Mesendoderm (in vitro differentiated cells): ENCODE results near the gene TECRL.

Source experiments
- DNase-seq: peaks from one replicate; pipeline ENCODE4 v3.0.0; 2013
- H2AK5ac ChIP-seq: 2 replicates; pipeline ENCODE4 v1.6.1; 2013; ENCODE audit warnings: low read length, inconsistent platforms
- H2BK120ac ChIP-seq: 2 replicates; pipeline ENCODE4 v1.6.1; 2013; ENCODE audit warnings: low read depth, mild to moderate bottlenecking, low read length, moderate library complexity, mixed read lengths
- H2BK15ac ChIP-seq: replicated peaks from 2 replicates; pipeline ENCODE4 v1.6.1; 2013; ENCODE audit warnings: low read depth, mild to moderate bottlenecking, moderate library complexity
- H2BK5ac ChIP-seq: 2 replicates; pipeline ENCODE4 v1.6.1; 2013; ENCODE audit warnings: low read length, inconsistent platforms
- H3K18ac ChIP-seq: 2 replicates; pipeline ENCODE4 v1.6.1; 2013; ENCODE audit warnings: mild to moderate bottlenecking, low read length, mixed read lengths
- H3K23ac ChIP-seq: one replicate; pipeline ENCODE4 v1.6.1; 2013; ENCODE audit warnings: low read length
- H3K27ac ChIP-seq: 2 replicates; pipeline ENCODE4 v1.5.1; 2013; ENCODE audit warnings: low read depth, mild to moderate bottlenecking, inconsistent platforms, low read length, moderate library complexity
- H3K27me3 ChIP-seq: 2 replicates; pipeline ENCODE4 v1.6.1; 2013; ENCODE audit warnings: low read length, control low read depth, mild to moderate bottlenecking, inconsistent platforms; ENCODE audit not compliant: insufficient read depth, poor library complexity
- H3K36me3 ChIP-seq: 2 replicates; pipeline ENCODE4 v1.6.1; 2013; ENCODE audit warnings: low read length, inconsistent platforms; ENCODE audit not compliant: control insufficient read depth, insufficient read depth
- H3K4ac ChIP-seq: one replicate; pipeline ENCODE4 v1.6.1; 2013; ENCODE audit warnings: low read depth, mild to moderate bottlenecking, low read length, moderate library complexity
- H3K4me1 ChIP-seq: 2 replicates; pipeline ENCODE4 v1.6.1; 2013; ENCODE audit warnings: low read depth, low read length, inconsistent platforms; ENCODE audit not compliant: control insufficient read depth
- H3K4me2 ChIP-seq: 2 replicates; pipeline ENCODE4 v1.6.1; 2013; ENCODE audit warnings: low read length
- H3K4me3 ChIP-seq: 2 replicates; pipeline ENCODE4 v1.5.1; 2013; ENCODE audit warnings: mild to moderate bottlenecking, low read length
- H3K56ac ChIP-seq: one replicate; pipeline ENCODE4 v1.6.1; 2013; ENCODE audit warnings: low read length
- H3K79me1 ChIP-seq: 2 replicates; pipeline ENCODE4 v1.6.1; 2013; ENCODE audit warnings: low read length, inconsistent platforms
- H3K79me2 ChIP-seq: 2 replicates; pipeline ENCODE4 v1.6.1; 2013; ENCODE audit warnings: mild to moderate bottlenecking, low read length; ENCODE audit not compliant: control insufficient read depth, insufficient read depth
- H3K9ac ChIP-seq: 2 replicates; pipeline ENCODE4 v1.6.1; 2013; ENCODE audit warnings: low read length, inconsistent platforms
- H4K5ac ChIP-seq: one replicate; pipeline ENCODE4 v1.6.1; 2013; ENCODE audit warnings: low read length
- H4K8ac ChIP-seq: one replicate; pipeline ENCODE4 v1.6.1; 2013; ENCODE audit warnings: low read depth, mild to moderate bottlenecking, control low read depth, low read length, moderate library complexity
- WGBS: extraction: QIAGEN DNeasy Blood & Tissue Kit; methylation state at CpG from one replicate; pipeline ENCODE4 v1.1.7; 2013; ENCODE audit warnings: low lambda C conversion rate, missing lambda C conversion rate; ENCODE audit not compliant: insufficient coverage; ENCODE audit errors: extremely low coverage; 5-methylcytosine and 5-hydroxymethylcytosine counted together

The TECRL gene

DNA sequence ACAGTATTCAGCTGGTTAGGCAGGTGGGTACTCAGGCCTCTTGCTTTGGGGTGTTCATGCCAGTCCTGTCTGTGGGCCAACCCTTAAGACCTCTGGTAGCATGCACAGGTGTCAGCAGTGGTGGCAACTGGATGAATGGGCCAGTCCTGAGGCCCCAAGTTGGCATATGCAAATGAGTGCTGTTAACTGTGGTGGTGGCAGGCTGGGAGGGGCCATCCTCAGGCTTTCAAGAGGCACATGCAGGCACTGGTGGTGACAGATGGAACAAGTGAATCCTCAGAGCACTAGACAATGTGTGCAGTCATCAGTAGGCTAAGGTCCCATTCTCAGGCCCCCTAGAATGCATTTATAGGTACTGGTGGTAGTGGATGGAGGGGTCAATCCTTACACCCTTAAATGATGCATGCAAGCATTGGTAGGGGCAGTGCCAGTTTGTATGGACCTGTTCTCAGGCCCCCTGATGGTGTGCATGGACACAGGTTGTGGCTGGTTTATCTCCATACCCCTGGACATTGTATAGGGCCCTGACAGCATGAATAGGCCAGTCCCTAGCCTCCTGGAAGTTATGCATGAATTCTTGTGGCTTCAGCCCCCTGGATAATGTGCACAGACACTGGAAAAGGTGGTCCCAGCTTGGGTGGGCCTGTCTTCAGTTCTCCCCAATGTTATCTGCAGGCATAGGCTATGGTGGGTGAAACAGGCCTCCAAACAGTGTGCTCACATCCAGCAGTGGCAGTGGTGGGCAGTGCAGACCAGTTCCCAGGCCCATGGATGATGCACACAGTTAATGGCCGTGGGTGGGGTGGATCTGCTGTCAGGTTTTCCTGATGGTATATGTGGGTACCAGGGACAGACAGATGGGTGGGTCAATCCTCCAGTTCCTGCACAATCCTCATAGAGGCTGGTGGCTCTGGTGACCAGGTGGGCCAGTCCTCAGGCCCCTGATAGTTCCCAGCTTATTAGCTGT is 24.7 kb downstream of the TECRL start:
- Histone ChIP-seq H3K56ac (no peak overlapping the region), H4K5ac (no peak overlapping the region), H3K36me3 (no peaks in the 10 kb centered on the region), H3K9ac (no peak overlapping the region), H2BK5ac (no peak overlapping the region), H2BK120ac (no peak overlapping the region), H3K79me1 (no peaks in the 10 kb centered on the region), H3K4me3 (no peak overlapping the region), H2BK15ac (no peak overlapping the region), H3K4ac (no peak overlapping the region), H4K8ac (no peak overlapping the region), H3K4me1 (no peaks in the 10 kb centered on the region), H3K18ac (no peak overlapping the region), H3K4me2 (no peak overlapping the region), H2AK5ac (no peak overlapping the region), H3K27ac (no peak overlapping the region), H3K27me3 (no peaks in the 10 kb centered on the region), H3K23ac (no peak overlapping the region), H3K79me2 (no peaks in the 10 kb centered on the region)
- DNase-seq: no peak
- no CpG with 5 or more reads among the region's 1 CpG for WGBS

DNA sequence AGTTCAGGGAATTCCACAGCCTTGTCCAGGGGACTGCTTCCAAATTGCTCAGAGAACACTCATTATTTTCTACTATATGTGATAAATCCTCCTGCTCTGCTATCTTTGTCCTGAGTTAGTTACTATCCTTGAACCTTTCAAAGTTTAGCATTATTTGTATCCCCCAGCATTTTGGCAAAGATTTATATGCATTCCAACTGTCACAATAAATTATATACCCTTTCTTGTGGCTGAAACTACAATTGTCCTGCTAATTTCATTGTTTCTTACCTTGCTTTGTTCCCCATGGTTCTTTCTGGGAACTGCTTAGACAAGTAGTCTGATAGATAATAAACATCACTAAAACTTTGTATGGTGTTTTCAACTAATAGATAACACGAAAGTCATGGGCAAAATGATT is 40.5 kb downstream of the TECRL start:
- H2AK5ac ChIP-seq: no peak overlapping the region
- H3K4ac ChIP-seq: no peak overlapping the region
- H4K8ac ChIP-seq: no peak overlapping the region
- H3K9ac ChIP-seq: no peak overlapping the region
- no peaks in the 10 kb centered on the region for H3K79me1 ChIP-seq
- WGBS: no CpG with 5 or more reads among the region's 1 CpG
- no peak overlapping the region for H3K27ac ChIP-seq
- no peak overlapping the region for H3K23ac ChIP-seq
- H3K36me3 ChIP-seq: no peaks in the 10 kb centered on the region
- no peaks in the 10 kb centered on the region for H3K79me2 ChIP-seq
- H3K4me2 ChIP-seq: no peak overlapping the region
- H3K18ac ChIP-seq: no peak overlapping the region
- H2BK15ac ChIP-seq: no peak overlapping the region
- H3K4me1 ChIP-seq: no peaks in the 10 kb centered on the region
- H2BK5ac ChIP-seq: no peak overlapping the region
- no peak overlapping the region for H3K4me3 ChIP-seq
- no peak overlapping the region for H4K5ac ChIP-seq
- H3K56ac ChIP-seq: no peak overlapping the region
- DNase-seq: no peak
- H2BK120ac ChIP-seq: no peak overlapping the region
- H3K27me3 ChIP-seq: no peaks in the 10 kb centered on the region

DNA sequence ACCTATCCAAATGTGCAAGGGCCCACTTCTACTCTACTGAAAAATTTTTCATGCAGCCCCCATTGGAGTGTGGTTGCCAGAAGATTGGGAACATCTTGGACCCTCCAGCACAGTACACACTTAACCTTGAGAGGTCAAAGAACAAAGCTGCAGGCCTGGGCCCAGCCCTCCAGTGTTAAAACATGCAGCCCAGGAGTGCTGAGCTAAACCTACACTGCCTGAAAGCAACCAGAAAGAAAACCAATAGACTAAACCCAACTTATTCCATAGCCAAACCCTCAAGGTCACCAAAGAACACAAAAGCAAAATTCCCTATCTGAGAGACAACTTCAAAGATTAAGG is 47.9 kb downstream of the TECRL start:
- H3K4ac ChIP-seq: no peak overlapping the region
- no peak overlapping the region for H2BK5ac ChIP-seq
- H3K79me1 ChIP-seq: no peaks in the 10 kb centered on the region
- H2BK120ac ChIP-seq: no peak overlapping the region
- H2BK15ac ChIP-seq: no peak overlapping the region
- H3K27me3 ChIP-seq: no peaks in the 10 kb centered on the region
- no peak overlapping the region for H2AK5ac ChIP-seq
- H3K18ac ChIP-seq: no peak overlapping the region
- H3K79me2 ChIP-seq: no peaks in the 10 kb centered on the region
- H3K9ac ChIP-seq: no peak overlapping the region
- H3K27ac ChIP-seq: no peak overlapping the region
- H3K23ac ChIP-seq: no peak overlapping the region
- DNase-seq: no peak
- H4K8ac ChIP-seq: no peak overlapping the region
- H3K36me3 ChIP-seq: no peaks in the 10 kb centered on the region
- H3K56ac ChIP-seq: no peak overlapping the region
- no peak overlapping the region for H3K4me2 ChIP-seq
- no peak overlapping the region for H4K5ac ChIP-seq
- no peak overlapping the region for H3K4me3 ChIP-seq
- no peaks in the 10 kb centered on the region for H3K4me1 ChIP-seq

DNA sequence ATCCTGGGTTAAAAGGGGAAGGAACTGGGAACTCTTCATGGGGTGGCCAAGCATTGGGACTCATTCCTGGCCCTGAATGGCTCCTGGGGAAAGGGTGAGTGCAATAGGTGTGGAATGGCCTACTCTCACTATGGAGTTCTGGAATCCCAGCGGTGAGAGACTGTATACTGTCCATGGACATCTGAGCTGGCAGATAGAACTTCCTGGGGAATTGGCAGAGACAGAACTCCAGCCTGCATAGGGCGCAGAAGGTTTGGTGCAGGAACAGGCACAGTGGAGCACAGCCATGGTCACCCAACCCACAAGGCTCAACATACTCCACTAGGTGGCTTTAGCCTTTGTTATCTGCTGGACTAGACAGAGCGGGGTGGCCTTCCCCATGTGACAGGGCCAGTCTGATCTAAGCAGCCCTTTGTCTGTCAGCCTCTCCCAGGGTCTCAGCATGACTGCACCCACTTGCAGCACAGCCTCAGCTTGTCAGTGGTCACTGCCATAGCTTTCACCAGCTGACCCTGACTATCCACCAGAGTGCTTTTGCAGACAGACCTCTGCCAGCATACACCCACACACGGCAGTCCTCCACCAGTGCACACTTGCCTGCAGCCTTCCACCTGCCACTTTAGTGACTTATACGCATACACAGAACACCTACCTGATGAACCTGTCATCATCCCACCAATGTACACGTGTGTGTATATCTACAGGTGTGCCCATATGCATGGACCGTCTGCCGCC is 48.4 kb downstream of the TECRL start:
- H3K9ac ChIP-seq: no peak overlapping the region
- H3K4me2 ChIP-seq: no peak overlapping the region
- no peak overlapping the region for H3K56ac ChIP-seq
- no peaks in the 10 kb centered on the region for H3K79me2 ChIP-seq
- H4K8ac ChIP-seq: no peak overlapping the region
- no peak overlapping the region for H2BK120ac ChIP-seq
- no peak overlapping the region for H3K4ac ChIP-seq
- no CpG with 5 or more reads among the region's 8 CpGs for WGBS
- no peaks in the 10 kb centered on the region for H3K27me3 ChIP-seq
- no peaks in the 10 kb centered on the region for H3K36me3 ChIP-seq
- no peak overlapping the region for H2BK15ac ChIP-seq
- H3K27ac ChIP-seq: no peak overlapping the region
- no peak for DNase-seq
- no peaks in the 10 kb centered on the region for H3K79me1 ChIP-seq
- no peak overlapping the region for H3K23ac ChIP-seq
- no peaks in the 10 kb centered on the region for H3K4me1 ChIP-seq
- no peak overlapping the region for H3K18ac ChIP-seq
- no peak overlapping the region for H3K4me3 ChIP-seq
- H4K5ac ChIP-seq: no peak overlapping the region
- H2BK5ac ChIP-seq: no peak overlapping the region
- H2AK5ac ChIP-seq: no peak overlapping the region

DNA sequence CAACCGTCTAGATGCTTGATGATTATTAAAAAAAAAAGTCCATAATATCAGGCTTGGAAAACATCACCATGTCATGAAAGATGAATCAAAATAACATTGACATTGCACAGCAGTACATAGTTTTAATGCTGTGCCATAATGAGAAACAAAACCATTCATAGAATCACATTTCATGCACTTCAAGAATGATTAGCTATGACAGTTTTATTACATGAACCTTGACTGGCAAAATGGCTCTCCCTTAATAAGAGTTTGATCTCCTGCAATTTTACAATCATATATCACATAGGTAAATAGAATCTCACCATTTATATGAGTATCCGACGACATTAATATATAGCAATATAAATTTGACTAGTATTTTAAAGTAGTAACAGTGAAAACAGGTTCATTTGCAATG is 49.8 kb downstream of the TECRL start:
- no peak overlapping the region for H3K23ac ChIP-seq
- no peak overlapping the region for H3K18ac ChIP-seq
- no peak overlapping the region for H4K5ac ChIP-seq
- no peaks in the 10 kb centered on the region for H3K79me2 ChIP-seq
- no peak overlapping the region for H3K4me2 ChIP-seq
- H3K27ac ChIP-seq: no peak overlapping the region
- no peak for DNase-seq
- H3K56ac ChIP-seq: no peak overlapping the region
- H3K36me3 ChIP-seq: no peaks in the 10 kb centered on the region
- no peak overlapping the region for H3K4me3 ChIP-seq
- no peak overlapping the region for H3K9ac ChIP-seq
- no peaks in the 10 kb centered on the region for H3K4me1 ChIP-seq
- H2BK15ac ChIP-seq: no peak overlapping the region
- H3K27me3 ChIP-seq: no peaks in the 10 kb centered on the region
- no peaks in the 10 kb centered on the region for H3K79me1 ChIP-seq
- H2BK120ac ChIP-seq: no peak overlapping the region
- no peak overlapping the region for H2AK5ac ChIP-seq
- no peak overlapping the region for H4K8ac ChIP-seq
- H3K4ac ChIP-seq: no peak overlapping the region
- WGBS: no CpG with 5 or more reads among the region's 3 CpGs
- H2BK5ac ChIP-seq: no peak overlapping the region
